ENCODE results near the gene HBE1. TPM values are rescaled to one million over a fixed set of nuclear protein-coding genes. Genes with fewer than 3 reads are reported as not detected.

The HBE1 gene
- total RNA-seq, 4 donors from 2014 or later = not detected

- Histone ChIP-seq H3K4me3 (no peak overlapping the region), H3K9me3 (no peaks in the 10 kb centered on the region), H3K27ac (no peak overlapping the region), H3K4me1 (no peaks in the 10 kb centered on the region), H3K36me3 (no peaks in the 10 kb centered on the region), H3K27me3 (no peaks in the 10 kb centered on the region)
- DNase-seq = no peak
- TF ChIP-seq CTCF (IDR thresholded peaks at IDR 0.05) (no peak), POLR2A (IDR thresholded peaks at IDR 0.05) (no peak)
Observed at GRCh38 chr11:5283882-5284281, 14.1 kb upstream of the HBE1 start.

GRCh38 chr11:5283086-5283485 lies 13.3 kb upstream of the HBE1 start:
- no peaks in the 10 kb centered on the region for H3K36me3 ChIP-seq
- no peaks in the 10 kb centered on the region for H3K4me1 ChIP-seq
- TF ChIP-seq POLR2A (IDR thresholded peaks at IDR 0.05) (no peak), CTCF (IDR thresholded peaks at IDR 0.05) (no peak)
- H3K27me3 ChIP-seq = no peaks in the 10 kb centered on the region
- no peak overlapping the region for H3K4me3 ChIP-seq
- no peak overlapping the region for H3K27ac ChIP-seq
- H3K9me3 ChIP-seq = no peaks in the 10 kb centered on the region
- no peak for DNase-seq

- H3K4me1 ChIP-seq = no peaks in the 10 kb centered on the region
- H3K9me3 ChIP-seq = no peaks in the 10 kb centered on the region
- no peak for TF ChIP-seq POLR2A (IDR thresholded peaks at IDR 0.05)
- TF ChIP-seq CTCF (IDR thresholded peaks at IDR 0.05) = no peak
- H3K4me3 ChIP-seq = no peak overlapping the region
- H3K27me3 ChIP-seq = no peaks in the 10 kb centered on the region
- no peak for DNase-seq
- H3K27ac ChIP-seq = no peak overlapping the region
- no peaks in the 10 kb centered on the region for H3K36me3 ChIP-seq
Observed at GRCh38 chr11:5282628-5283027, 12.9 kb upstream of the HBE1 start.

GRCh38 chr11:5281596-5281995 lies 11.9 kb upstream of the HBE1 start:
- TF ChIP-seq POLR2A (IDR thresholded peaks at IDR 0.05) (no peak), CTCF (IDR thresholded peaks at IDR 0.05) (no peak)
- H3K27me3 ChIP-seq = no peaks in the 10 kb centered on the region
- no peak overlapping the region for H3K27ac ChIP-seq
- H3K4me1 ChIP-seq = no peaks in the 10 kb centered on the region
- DNase-seq = no peak
- no peaks in the 10 kb centered on the region for H3K36me3 ChIP-seq
- H3K4me3 ChIP-seq = no peak overlapping the region
- no peaks in the 10 kb centered on the region for H3K9me3 ChIP-seq

GRCh38 chr11:5280582-5281102 lies 10.9 kb upstream of the HBE1 start:
- TF ChIP-seq CTCF (IDR thresholded peaks at IDR 0.05) = no peak
- no peak for TF ChIP-seq POLR2A (IDR thresholded peaks at IDR 0.05)
- H3K36me3 ChIP-seq = no peaks in the 10 kb centered on the region
- no peaks in the 10 kb centered on the region for H3K27me3 ChIP-seq
- H3K9me3 ChIP-seq = no peaks in the 10 kb centered on the region
- DNase-seq = peak in 2 of 3 donors; percentile 16 to 49
- H3K4me1 ChIP-seq = no peaks in the 10 kb centered on the region
- no peak overlapping the region for H3K27ac ChIP-seq
- H3K4me3 ChIP-seq = no peak overlapping the region

All from Peyer's patch (tissue), 4 donors.